NCI-H82 (cell line): ENCODE results near the gene IL17RE.
"Not testable (repeated sequence)": the region's sequence is repeated elsewhere in the genome, so short reads cannot be mapped to it uniquely, and the experiment has no call there.

Experiments used
- DNase-seq: peaks from one replicate; lab custom pipeline; 2025; lab: John Stamatoyannopoulos, UW

Gene IL17RE

GRCh38 chr3:9934235-9934621 lies 31.6 kb downstream of the IL17RE start:
- DNase-seq, result no peak

- no peak for DNase-seq
Observed at GRCh38 chr3:9934993-9935392, 32.3 kb downstream of the IL17RE start.

GRCh38 chr3:9935966-9936510 lies 33.4 kb downstream of the IL17RE start:
- DNase-seq, result no peak

- DNase-seq, result no peak
Observed at GRCh38 chr3:9937486-9938238, 35.0 kb downstream of the IL17RE start.

GRCh38 chr3:9938966-9939365 lies 36.3 kb downstream of the IL17RE start:
- DNase-seq, result no peak

- not testable (repeated sequence) for DNase-seq
Observed at GRCh38 chr3:9939906-9940305, 37.3 kb downstream of the IL17RE start.

GRCh38 chr3:9940746-9941145 lies 38.1 kb downstream of the IL17RE start:
- DNase-seq, result no peak

- DNase-seq, result no peak
Observed at GRCh38 chr3:9942164-9942563, 39.5 kb downstream of the IL17RE start.

- no peak for DNase-seq
Observed at GRCh38 chr3:9942934-9943690, 40.5 kb downstream of the IL17RE start.

- no peak for DNase-seq
Observed at GRCh38 chr3:9944271-9944670, 41.6 kb downstream of the IL17RE start.

GRCh38 chr3:9945358-9945757 lies 42.7 kb downstream of the IL17RE start:
- DNase-seq, result no peak

- DNase-seq, result peak; percentile 91
Observed at GRCh38 chr3:9946112-9947024, 43.7 kb downstream of the IL17RE start.

GRCh38 chr3:9947025-9947995 lies 44.7 kb downstream of the IL17RE start:
- peak; percentile 85 for DNase-seq

- no peak for DNase-seq
Observed at GRCh38 chr3:9948586-9948985, 45.9 kb downstream of the IL17RE start.

GRCh38 chr3:9949115-9949514 lies 46.5 kb downstream of the IL17RE start:
- no peak for DNase-seq

GRCh38 chr3:9949626-9950025 lies 47.0 kb downstream of the IL17RE start:
- DNase-seq, result no peak

GRCh38 chr3:9951126-9951525 lies 48.5 kb downstream of the IL17RE start:
- no peak for DNase-seq

- DNase-seq, result no peak
Observed at GRCh38 chr3:9951598-9951961, 48.9 kb downstream of the IL17RE start.

GRCh38 chr3:9951962-9952805 lies 49.5 kb downstream of the IL17RE start, which contains the start of gene PRRT3:
Gene PRRT3, minus strand, starts transcription at chr3:9952408. Its CDS starts 2,293 bp downstream, at chr3:9950115.
- DNase-seq, result peak; percentile 10

GRCh38 chr3:9955067-9955502 lies 52.4 kb downstream of the IL17RE start:
- peak; percentile 94 for DNase-seq
